WI38 (cell line): Measurements from ENCODE around the gene ST8SIA6.
A peak's percentile ranks its signal among the peaks of the same experiment; 100 is the strongest.
"Not testable (repeated sequence)": the region's sequence is repeated elsewhere in the genome, so short reads cannot be mapped to it uniquely, and the experiment has no call there.

Source experiments
- H3K4me3 ChIP-seq: 2 replicates; pipeline ENCODE4 v1.5.1; 2011; ENCODE audit warnings: low read depth, mild to moderate bottlenecking, control low read depth, low read length
- TF ChIP-seq, protein P1 (sequence below): IDR thresholded peaks from 2 replicates; pipeline ENCODE4 v1.5.1; 2012; ENCODE audit warnings: low read depth, mild to moderate bottlenecking, control low read depth, low read length

Gene ST8SIA6

DNA sequence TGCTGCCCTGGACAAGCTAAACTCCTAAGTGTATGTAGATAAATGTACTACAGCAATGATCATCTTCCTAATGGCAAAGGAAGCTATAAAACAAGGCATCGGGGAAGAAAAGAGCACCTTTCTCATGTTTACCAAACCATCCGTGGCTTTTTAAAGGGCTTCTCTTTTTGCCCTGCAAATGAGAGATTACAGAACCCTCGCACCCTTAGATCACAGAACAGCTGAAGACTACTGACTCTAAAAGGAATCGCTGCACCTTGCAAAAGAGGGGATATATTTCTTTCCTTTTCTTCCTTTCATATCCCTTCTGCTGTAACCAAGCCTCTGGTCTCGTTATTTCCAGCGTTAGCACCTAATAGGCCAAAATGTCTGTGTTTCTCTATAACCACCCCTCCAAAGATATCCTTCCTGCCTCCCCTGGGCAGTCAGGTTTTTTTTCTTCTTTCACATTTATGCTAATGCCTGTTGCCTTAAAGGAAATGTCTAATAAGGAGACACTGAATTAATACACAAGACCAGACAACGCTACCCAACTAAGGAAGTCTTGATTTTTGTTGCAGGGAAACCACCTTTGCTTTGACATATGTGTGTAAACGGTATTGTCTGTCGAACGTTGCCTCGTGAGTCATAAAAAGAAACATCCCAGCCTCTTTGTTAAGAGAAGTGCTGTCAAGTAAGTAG lies 10.5 kb downstream of the ST8SIA6 start:
- TF ChIP-seq, protein P1, sequence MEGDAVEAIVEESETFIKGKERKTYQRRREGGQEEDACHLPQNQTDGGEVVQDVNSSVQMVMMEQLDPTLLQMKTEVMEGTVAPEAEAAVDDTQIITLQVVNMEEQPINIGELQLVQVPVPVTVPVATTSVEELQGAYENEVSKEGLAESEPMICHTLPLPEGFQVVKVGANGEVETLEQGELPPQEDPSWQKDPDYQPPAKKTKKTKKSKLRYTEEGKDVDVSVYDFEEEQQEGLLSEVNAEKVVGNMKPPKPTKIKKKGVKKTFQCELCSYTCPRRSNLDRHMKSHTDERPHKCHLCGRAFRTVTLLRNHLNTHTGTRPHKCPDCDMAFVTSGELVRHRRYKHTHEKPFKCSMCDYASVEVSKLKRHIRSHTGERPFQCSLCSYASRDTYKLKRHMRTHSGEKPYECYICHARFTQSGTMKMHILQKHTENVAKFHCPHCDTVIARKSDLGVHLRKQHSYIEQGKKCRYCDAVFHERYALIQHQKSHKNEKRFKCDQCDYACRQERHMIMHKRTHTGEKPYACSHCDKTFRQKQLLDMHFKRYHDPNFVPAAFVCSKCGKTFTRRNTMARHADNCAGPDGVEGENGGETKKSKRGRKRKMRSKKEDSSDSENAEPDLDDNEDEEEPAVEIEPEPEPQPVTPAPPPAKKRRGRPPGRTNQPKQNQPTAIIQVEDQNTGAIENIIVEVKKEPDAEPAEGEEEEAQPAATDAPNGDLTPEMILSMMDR = no peak
- H3K4me3 ChIP-seq = no peak overlapping the region

DNA sequence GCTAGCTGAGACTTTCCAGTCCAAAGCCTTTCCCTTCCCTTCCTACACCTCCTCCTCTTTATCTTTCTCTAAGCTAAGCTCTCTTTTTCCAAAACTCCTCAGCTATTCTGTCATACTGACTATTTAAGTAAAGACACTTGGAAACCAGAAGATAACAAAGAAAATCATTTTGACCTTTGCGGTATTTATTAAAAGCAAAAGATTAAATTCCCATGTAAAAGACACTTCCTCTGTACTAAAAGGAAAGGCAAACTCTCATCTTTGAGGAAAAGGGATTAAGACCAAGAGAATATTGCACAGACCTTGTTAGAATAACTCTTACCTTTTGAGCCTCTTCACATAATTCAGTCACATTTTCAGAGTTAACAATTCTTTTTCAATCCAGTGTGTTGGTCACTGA lies 15.8 kb downstream of the ST8SIA6 start:
- TF ChIP-seq, protein P1 = no peak
- H3K4me3 ChIP-seq = no peak overlapping the region

DNA sequence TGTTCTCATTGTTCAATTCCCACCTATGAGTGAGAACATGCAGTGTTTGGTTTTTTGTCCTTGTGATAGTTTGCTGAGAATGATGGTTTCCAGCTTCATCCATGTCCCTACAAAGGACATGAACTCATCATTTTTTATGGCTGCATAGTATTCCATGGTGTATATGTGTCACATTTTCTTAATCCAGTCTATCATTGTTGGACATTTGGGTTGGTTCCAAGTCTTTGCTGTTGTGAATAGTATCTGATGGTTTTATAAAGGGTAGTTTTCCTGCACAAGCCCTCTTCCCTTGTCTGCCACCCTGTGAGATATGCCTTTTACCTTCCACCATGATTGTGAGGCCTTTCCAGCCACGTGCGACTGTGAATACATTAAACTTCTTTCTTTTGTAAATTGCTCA lies 17.8 kb downstream of the ST8SIA6 start:
- H3K4me3 ChIP-seq = not testable (repeated sequence)

DNA sequence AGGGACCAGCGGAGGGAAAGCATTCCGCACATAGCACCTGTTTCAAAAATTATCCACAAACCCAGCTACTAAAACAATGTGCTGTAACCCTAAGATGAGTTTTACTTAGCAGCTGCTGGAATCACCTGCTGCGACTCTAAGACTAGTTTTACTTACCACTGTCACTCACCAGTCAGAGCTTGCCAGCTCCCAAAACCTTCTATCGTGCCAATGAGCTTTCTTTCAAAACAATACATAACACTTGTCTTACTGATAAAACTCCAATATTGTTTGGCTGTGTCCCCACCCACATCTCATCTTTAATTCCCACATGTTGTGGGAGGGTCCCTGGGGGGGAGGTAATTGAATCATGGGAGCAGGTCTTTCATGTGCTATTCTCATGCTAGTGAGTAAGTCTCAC lies 18.4 kb downstream of the ST8SIA6 start:
- TF ChIP-seq, protein P1 = no peak
- no peak overlapping the region for H3K4me3 ChIP-seq

DNA sequence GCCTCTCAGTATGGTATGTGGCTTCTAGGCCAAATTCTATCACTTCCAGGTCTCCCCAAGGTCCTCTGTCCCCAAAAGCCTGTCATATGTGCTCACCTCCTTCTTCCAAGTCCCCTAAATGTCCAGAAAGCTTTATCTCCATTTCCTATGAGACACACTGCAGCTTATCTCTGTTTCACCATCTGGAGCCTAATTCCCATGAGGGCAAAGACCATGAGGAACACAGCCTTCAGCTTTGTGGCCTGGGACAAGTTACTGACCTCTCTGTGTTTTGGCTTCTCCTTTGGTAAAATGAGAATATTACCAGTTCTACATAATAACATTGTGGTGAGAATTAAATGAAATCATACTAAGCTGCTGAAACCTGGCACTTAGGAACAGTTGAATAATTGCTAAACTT lies 19.2 kb downstream of the ST8SIA6 start:
- H3K4me3 ChIP-seq = no peak overlapping the region
- TF ChIP-seq, protein P1 = no peak

DNA sequence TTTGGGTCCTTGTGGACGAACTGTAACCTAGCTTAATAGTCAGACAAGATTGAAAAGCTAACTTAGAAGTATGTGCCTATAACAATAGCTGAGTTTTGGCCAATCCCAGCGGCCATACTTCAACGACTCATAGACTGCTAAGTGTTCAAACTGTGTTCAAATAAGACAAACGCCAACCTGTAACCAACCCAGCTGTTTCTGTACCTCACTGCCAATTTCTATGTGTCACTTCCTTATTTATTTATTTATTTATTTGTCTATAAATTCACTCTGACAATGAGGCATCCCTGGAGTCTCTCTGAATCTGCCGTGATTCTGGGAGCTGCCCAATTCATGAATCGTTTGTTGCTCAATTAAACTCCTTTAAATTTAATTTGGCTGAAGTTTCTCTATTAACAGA lies 21.7 kb downstream of the ST8SIA6 start:
- H3K4me3 ChIP-seq = no peak overlapping the region
- TF ChIP-seq, protein P1 = no peak

DNA sequence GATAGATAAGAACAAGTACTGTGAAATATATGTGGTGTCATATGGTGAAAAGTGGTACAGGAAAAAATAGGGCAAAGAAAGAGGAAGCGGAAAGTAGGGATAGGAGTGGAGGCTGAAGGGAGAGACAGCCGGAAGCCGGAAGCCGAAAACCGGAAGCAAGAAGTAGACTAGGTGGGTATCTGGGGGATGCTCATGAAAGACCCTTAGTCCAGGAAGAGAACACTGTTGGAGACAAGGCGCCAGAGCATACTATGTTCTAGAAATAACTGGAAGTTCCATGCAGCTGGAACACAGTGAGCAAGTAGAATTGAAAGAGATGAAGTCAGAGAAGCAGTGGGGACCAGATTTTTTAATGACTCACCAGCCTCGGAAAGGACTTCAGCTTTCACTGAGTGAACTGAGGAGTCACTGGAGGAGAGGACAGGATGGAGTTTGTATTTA lies 22.5 kb downstream of the ST8SIA6 start:
- TF ChIP-seq, protein P1 = no peak

DNA sequence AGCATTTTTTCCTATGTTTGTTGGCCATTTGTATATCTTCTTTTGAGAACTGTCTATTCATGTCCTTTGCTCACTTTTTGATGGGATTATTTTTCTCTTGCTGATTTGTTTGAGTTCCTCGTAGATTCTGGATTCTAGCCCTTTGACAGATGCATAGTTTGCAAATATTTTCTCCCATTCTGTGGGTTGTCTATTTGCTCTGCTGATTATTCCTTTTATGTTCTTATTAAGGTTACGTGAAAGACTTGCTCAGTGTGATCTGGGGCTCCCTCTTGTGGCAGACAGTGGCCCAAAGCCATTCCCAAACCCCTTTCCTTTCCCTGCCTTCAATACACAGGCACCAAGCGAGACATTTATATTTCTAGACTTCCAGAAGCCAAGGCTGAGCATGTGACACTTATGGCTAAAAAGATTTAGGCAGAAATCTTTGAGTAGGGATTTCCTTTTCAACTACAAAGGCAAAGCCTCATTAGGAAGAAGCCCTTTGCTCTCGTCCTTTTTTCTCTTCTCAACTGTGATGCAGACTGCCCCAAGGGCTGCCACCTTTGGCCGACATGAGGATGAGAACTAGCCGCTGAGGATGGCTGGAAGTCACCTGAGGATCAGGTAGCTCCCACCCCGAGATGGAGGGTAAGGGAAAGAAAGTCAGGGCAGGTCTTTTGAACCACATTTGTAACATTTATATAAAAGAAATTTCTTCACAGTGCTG lies 23.6 kb downstream of the ST8SIA6 start:
- H3K4me3 ChIP-seq = no peak overlapping the region
- TF ChIP-seq, protein P1 = peak; percentile 92

More for the DNA sequence above, 22.5 kb downstream of the ST8SIA6 start:
- H3K4me3 ChIP-seq = no peak overlapping the region
